ENCODE data around the gene NR5A2.

Gene NR5A2

GRCh38 chr1:200206340-200206739 lies 178.8 kb downstream of the NR5A2 start:
- TF ChIP-seq CTCF (IDR thresholded peaks at IDR 0.05; ENCODE audit: extremely low read depth, missing control alignments), result no peak
- DNase-seq (ENCODE audit: low spot score), result no peak

GRCh38 chr1:200206761-200207160 lies 179.3 kb downstream of the NR5A2 start:
- TF ChIP-seq CTCF (IDR thresholded peaks at IDR 0.05; ENCODE audit: extremely low read depth, missing control alignments), result no peak
- no peak for DNase-seq (ENCODE audit: low spot score)

- peak; percentile 40 for DNase-seq (ENCODE audit: low spot score)
- TF ChIP-seq CTCF (IDR thresholded peaks at IDR 0.05; ENCODE audit: extremely low read depth, missing control alignments), result no peak
Measured at GRCh38 chr1:200207711-200208126, 180.2 kb downstream of the NR5A2 start.

GRCh38 chr1:200211157-200211556 lies 183.6 kb downstream of the NR5A2 start:
- no peak for DNase-seq (ENCODE audit: low spot score)
- no peak for TF ChIP-seq CTCF (IDR thresholded peaks at IDR 0.05; ENCODE audit: extremely low read depth, missing control alignments)

- no peak for DNase-seq (ENCODE audit: low spot score)
- no peak for TF ChIP-seq CTCF (IDR thresholded peaks at IDR 0.05; ENCODE audit: extremely low read depth, missing control alignments)
Measured at GRCh38 chr1:200213392-200213791, 185.9 kb downstream of the NR5A2 start.

GRCh38 chr1:200213921-200214320 lies 186.4 kb downstream of the NR5A2 start:
- no peak for TF ChIP-seq CTCF (IDR thresholded peaks at IDR 0.05; ENCODE audit: extremely low read depth, missing control alignments)
- DNase-seq (ENCODE audit: low spot score), result no peak

- no peak for TF ChIP-seq CTCF (IDR thresholded peaks at IDR 0.05; ENCODE audit: extremely low read depth, missing control alignments)
- DNase-seq (ENCODE audit: low spot score), result no peak
Measured at GRCh38 chr1:200215350-200215749, 187.8 kb downstream of the NR5A2 start.

Measured in GM20000 (cell line).